NOMO-1 treated with DMSO at 0.1 percent for 48 hours (cell line): ENCODE results near the gene PCCA.

Experiments used
- DNase-seq: peaks from one replicate; lab custom pipeline; 2025; ENCODE audit not compliant: unreplicated experiment; lab: John Stamatoyannopoulos, UW

The PCCA gene

DNA sequence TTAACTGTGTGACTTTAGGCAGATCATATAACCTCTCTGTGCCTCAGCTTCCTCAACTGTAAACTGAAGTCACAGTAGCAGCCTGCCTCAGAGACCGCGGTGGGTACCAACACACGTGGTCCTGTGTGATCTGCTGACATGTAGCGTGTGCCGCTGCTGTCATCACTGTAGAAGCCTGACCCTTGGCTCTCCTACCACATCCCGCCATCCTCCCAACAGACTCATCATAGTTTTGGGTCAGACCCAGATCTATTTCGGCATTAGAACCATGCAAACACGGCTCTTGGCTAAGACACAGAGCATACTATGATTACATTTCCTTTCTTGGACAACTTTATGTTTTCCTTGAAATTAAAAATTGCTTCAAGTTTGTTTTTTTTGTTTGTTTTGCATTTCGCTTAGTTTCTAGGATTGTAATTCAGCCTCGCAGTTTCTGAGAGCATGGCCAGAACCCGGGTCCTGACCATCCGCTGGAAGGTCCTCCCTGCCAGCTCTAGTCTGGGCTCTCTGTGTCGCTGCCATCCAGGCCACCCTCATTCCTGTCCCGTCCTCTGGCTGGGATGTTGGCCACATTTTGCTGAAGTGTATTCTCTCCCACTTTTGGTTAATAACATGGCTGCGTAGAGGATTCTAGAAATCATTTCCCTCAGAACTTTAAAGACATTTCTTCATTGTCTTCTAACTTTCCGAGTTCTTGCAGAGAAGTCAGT is 446.7 kb downstream of the PCCA start:
- no peak for DNase-seq

DNA sequence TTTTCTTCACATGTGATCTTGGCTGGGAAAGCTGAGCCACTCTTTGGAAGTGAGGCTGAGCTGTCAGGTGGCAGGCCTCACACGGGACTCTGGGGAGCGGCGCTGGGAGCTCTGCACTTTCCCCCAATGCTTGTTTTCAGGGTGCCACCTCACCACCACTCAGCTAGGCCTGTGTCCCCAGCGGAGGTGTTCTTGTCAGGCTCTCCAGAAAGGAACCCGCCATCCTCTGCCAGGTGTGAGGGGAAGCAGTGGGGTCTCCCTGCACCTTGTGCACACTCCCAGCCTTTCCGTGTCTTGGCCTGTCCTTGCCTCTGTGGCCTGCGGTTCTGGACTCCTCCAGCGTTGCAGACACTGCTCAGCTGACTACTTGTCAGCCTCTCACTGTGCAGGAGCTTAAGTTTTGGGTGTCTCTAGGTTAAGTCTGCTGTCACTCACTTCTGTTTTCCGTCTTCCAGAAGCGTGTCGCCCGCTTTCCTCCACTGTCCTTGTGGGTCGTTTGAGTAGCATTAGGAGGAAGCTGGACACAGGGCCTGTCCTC is 447.8 kb downstream of the PCCA start:
- DNase-seq: no peak

DNA sequence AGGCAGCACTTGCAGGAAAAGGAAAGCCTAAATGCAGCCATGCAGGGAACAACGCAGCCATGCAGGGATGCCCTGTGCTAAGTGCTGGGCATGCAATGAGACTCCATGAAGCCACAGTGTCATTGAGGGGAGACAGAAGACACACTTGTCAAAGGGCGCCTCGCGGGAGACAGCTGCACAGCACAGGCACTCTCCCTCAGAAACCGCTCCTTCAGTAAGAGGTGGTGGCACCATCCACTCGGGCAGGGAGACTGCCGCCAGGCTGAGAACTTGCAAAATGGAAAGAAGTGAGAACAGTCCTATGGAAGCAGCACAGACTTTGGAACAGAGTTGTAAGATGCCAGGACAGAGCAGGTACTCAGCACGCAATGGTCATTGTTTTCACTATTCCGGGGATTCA is 448.6 kb downstream of the PCCA start:
- DNase-seq: no peak

DNA sequence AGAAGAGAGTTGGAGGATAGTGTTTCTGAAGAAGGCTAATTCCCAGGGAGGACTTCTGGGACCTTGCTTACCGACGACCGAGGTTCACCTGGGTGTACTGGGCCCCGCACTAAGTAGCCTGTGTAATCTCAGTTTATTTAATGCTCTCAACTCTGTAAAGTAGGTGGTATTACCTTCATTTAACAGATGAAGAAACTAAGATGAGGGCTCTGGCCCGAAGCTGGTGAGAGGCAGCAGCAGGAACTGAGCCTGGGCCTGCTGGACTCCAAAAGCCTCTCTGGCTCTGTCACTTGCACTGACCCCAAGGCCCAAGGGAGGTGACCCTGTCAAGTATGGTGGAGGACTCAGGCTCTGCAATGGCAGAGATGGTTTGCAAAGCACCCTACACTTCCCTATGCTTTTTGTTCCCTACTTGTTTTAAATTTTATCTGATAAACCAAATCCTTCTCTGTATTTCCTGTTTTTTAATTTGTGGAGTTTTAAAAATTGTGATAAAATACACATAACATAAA is 449.1 kb downstream of the PCCA start:
- no peak for DNase-seq

DNA sequence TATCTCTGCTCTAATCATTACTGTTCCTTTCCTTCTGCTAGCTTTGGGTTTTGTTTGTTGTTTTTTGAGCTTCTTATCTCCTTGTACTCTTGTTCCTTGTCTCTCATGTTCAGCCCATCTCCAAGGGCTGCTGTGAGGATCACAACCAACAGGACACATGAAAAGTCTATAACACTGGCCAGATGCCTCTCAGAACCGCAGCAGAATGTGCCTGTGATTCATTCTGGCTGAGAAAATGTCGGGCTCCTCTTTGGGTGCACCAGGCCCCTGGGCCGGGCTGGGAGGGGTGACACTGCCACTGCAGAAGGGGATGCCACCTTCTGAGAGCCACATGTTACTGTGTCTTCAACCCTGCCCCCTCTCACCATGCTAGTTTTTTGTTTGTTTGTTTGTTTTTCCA is 451.7 kb downstream of the PCCA start:
- DNase-seq: no peak

DNA sequence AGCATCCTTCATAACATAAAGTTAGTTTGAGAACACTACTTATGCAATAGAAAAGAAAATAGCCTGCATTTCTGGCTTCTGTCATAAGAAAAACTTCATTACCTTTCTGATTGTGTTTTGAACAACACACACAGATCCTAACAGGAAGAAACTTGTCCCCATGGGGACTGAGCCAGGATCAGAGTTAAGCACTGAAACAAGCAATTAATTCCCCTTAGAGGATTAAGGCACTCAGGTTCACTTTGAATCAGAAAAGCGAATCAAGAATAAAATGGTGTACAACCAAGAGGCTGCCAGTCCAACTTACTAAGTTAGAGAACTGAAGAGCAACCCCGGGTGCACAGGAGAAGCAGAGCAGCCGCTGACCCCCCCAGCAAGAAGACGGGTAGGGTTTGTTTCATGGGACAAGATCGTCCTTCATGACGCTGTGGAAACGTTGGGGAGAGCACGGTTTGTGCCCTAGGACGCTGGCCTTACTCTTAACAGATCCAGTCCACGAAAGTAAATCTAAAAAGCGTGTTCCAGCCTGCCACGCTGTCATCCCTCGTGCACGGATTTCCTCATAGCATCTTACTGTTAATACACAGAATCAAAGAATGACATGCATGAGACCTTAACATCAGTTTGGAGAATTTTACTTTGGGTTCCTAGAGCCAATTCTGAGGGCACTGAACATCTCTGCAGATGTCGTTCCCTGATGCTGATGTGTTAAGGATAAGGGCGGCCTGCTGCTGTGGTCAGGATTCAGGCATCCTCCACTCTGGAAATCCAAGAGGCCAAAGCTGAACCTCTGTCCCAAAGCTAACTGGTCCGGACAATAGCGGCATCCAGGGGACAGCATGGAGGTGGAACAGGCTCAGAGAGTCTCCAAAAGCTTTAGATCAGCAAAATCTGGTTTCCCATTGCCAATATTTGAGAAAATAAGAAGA is 453.3 kb downstream of the PCCA start:
- no peak for DNase-seq

DNA sequence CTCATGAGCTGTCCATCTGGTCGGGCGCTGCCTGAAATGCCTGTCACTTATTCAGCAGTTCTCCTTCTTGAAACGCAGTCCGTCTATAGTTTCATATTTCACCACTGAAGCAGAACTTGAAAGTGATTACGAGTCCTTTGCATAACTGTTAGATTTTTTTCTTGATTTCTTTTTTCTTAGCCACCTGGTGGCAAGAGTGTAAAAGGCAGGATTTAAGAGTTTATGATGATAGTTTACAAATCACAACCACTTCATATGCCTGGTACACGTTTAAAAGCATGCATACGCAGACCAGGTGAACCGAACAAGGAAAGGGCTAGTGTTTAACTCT is 453.9 kb downstream of the PCCA start:
- DNase-seq: peak; percentile 93

DNA sequence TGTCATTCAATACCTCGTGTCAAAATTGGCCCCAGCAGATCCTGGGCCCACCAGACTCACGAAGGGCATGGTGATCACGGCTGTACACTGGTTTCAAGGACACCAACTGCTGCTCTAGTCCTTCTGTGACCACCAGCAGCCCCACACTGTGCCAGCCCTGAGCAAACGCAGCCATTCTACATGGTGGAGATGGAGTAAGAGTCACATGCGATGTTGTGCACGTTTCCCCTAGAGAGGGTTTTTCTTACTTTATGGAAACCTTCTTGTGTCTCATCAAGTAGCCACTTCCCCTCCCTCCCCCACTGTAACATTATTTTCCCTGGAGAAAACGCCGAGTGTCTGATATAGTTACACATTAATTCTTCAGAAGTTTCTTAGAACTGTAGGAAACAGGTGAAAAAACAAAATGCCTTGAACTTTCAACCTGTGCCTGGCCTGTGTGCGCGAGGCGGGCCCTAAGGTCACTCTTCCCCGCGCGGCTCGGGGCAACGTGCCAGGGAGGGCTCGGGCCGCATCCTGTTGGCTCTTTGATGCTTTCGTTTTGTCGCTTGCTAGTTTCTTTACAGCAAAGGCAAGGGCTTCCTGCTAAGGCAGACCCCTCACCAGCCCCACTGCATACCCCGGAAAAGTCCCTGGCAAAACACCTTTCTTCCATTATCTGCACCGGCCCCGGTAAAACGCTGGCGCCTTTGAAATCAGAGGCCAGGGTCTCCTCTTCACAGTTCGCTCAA is 455.1 kb downstream of the PCCA start:
- DNase-seq: no peak

DNA sequence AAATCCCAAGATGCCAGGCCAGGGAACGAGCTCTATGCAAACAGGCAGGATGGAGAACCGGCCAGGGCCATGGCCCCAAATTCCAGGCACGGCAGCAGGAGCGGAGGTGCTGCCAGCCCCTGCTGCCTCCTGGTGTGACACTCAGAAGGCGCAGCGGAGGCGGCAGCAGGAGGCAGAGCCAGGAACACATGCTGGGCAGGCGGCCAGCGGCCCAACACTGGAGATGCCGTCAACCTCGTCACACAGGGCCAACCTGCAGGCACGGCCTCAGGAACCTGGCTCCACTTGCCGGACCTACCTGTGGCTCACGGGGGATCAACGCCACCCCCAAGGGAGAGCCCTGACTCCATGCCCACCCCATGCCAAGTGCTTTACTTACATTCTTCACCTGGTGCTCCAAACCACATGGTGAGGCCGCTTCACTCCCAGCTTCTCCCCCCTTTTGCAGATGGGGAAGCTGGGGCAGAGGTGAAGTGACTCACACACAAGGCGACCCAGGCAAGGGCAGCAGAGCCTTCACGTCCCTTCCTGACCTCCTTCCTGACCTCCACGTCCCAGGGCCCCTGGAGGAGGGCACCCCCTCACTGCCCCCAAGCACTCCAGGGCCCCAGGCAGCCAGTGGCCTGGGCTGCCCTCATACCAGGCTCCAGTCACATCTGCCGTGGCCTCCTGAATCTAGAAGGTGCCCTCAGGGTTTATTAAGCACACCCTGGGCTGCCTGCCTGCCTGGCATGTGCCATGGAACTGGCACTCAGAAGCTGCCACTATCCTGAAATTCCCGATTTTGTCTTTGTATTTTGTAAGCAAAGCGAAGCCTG is 456.2 kb downstream of the PCCA start:
- no peak for DNase-seq

DNA sequence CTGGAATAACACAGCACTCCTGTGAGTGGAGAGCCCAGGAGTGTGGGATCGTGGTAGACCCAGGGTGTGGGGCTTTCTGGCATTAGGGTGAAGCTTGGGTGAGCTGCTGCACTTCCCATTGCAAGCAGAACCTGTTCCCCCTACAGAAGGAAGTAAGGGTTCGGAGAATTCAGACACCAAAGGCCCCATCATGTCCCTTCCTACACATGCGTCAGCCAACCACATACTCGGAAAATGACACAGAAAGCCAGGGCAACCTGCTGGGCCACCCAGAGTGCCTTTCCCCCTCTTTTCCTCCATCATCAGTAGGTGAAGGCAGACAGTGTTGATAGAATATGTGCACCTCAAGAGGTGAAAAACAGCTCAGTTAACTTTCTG is 456.8 kb downstream of the PCCA start:
- DNase-seq: no peak

DNA sequence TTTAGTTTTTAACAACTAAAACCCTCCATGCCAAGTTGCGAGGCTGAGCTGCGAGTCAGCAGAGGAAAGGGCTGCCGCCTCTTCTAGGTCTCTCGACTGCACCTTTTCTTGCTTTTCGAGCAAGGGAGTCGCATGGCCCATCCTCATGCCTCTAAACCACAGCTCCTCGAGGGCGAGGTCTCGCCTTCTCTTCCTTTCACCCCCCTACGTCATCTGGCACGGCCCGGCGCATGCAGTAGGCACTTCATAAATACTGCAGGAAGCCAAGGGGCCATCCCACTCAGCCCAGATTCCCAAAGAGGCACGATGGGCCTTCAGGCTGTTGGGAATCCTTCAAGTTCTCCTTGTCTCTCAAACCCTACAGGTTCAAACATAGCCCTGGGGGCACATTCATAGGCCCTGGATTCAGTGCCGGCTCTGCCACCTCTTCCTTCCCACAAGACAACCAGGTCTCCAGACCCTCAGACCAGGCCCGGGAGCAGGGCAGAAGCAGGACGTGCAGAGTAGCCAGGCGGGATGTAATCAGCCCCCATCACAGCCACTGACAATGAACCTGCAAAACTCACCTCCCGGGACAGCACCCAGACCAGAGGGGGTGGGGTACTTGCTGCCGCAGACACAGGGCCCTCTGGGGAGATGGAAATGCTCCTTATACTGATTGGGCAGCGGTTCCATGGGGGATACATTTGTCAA is 458.0 kb downstream of the PCCA start:
- DNase-seq: no peak

DNA sequence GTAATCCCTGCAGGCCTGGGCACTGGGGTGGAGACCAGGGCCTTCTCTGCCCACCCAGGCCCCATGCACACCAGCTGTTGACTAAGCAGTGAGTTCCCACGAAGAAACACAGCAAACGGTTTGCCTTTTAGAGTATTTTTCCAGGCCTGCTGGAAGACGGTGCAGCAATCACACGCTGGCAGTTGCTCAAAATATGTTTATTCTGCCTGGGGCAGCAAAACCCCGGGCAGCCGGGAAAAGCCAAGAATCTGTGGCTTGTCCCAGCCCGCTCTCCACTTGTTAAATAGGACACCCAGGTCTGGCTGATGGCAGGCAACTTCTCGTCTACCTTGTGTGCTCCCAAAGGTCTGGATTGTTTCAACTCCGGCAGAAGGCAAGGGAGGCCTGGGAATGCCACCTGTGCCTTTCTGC is 458.9 kb downstream of the PCCA start:
- no peak for DNase-seq

DNA sequence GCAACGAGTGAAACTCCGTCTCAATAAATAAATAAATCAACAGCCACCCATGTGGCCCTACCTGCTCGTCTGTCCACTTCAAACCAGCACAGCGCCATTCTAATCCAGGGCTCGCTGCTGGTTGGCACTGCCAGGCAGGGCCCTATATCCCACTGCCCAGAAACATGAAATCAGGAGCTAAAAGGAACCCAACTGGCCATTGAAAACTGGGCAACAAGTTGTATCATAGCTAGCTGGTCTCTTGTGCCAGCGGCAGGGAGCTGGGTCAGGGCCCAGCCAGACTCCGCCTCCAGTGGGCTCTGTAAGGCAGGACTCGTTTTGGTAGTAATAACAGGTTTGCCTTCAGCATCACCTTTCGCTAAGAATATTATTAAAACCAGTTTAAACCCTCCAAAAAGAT is 460.4 kb downstream of the PCCA start:
- DNase-seq: no peak

DNA sequence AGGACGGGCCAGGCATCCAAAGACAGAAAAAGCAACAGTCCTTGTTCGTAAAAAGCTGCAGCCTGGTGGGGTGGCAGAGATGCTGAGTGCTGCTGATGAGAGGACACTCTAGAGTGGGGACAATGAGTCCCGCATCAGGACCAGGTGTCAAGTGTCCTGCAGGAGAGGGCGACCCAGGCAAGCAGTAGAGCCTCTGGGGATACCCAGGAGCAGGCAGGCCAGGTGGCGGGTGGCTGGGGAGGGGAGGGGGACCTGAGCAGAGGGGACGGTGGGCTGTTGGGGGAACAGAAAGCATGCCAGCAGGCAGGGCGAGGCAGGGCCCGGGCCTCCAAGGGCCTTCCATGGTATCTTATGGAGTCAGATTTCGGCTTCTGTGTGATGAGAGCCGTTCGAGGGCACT is 463.9 kb downstream of the PCCA start:
- no peak for DNase-seq

DNA sequence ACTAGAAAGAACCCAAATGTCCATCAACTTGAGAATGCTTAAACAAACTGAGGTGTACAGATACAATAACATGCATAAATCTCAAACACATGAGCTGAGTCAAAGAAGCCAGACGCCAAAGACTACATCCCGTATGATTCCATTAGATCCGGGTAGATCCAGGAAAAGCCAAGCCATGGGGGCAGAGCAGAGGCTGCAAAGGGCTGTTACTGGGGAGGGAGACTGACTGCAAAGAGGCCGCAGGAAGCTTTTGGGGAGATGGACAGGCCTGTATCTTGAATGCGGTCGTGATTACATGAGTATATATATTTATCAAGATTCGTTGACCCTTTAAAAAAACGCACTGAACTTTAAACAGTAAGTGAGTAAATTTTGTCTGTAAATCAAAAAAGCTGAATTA is 471.0 kb downstream of the PCCA start:
- DNase-seq: no peak

DNA sequence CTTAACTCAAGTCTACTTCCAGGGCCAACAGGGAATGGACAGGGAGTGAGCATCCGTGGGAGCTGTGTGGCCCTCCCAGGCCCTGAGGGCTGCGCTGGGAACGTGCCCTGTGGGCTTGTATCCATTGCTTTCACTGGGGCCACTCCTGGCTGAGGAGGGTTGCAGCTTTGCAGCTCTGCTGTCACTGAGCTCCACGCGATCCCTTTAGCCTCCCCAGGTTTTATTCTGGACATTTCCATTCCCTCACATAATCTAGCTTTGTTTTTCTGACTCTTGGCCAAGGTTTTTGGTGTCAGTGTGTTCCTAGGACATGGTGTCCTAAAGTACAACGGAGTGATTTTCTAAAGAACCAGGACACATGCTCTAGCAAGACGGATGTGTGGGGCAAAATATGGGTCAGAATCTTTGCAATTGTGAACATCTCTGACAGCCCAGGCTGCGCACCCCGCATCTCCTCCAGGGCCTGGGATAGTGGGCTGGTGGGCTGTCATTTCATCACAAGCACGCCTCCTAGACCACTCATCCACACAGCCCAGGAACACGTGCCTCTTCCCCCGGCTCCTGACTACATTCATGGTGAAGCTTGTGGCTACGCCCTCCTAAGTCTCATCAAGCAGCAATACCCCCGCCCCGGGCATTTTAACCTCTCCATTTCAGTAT is 471.7 kb downstream of the PCCA start:
- no peak for DNase-seq

DNA sequence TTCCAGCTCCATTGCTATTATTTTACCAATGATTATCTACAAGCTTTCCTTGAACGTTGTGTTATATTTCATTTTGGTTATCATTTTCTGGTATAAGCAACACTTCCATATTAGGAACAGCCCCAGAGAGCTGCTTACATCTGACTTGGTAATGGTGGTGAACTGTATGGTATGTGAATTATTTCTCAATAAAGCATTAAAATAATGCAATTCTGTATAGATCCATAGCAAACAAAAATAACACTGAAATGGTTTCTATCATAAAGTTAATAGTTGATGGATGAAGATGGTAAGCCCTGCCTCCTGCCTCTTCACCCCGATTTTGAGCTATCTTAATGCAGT is 472.2 kb downstream of the PCCA start:
- no peak for DNase-seq

DNA sequence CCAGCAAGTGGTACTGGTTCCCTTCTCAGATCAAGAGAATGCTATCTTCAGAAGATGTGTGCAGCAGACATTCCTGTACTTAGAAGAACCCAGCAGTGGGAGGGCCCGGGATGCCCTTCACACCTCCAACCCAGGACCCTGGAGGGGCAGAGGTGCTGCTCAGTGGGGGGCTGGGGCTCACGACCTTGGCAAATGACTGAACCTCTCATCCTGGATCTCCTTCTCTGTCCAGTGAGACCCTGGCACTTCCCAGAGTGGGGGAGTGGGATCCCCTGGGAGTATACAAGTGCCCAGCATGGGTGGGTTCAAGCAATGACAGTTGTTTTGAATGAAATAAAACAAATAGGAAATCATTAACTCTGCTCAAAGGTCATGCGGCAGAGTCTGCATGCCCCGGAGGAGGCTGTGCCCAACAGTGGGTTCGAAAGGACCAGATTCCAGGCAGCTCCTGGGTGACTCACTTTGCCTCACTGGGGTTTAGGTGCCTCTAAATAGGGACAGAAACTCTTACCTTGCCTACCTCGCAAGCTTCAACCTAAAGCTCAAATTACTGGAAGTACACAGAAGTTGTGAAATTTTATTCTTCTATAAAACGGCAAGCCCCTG is 472.8 kb downstream of the PCCA start:
- no peak for DNase-seq

DNA sequence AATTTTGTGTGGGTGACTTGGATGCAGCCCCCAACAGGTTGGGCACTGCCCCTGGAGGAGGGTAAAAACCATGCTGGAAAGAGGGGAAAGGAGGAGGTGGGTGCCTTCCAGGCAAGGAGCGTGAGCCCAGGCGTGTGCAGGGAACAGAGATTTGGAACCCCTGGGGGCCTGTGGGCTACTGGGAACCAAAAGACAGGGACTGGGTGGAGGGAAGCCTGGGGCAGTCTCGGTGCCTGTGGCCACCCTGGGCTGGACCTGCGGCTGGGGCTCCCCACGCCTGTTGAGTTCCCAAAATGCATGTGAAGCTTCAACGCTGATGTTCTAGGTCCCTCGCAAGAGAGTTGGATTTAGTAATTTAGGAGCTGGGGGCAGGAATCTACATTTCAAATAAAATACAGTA is 474.9 kb downstream of the PCCA start:
- DNase-seq: no peak
